Measurements from ENCODE around the gene DSCAM.

DSCAM gene

GRCh38 chr21:40152476-40152875 is 694.5 kb downstream of the DSCAM start:
- in situ Hi-C loops (cut with MboI; ENCODE audit: low sequenced_read_pairs), result no loop called here

GRCh38 chr21:40151611-40152010 is 695.3 kb downstream of the DSCAM start:
- in situ Hi-C loops (cut with MboI; ENCODE audit: low sequenced_read_pairs), result no loop called here

GRCh38 chr21:40146216-40146837 is 700.6 kb downstream of the DSCAM start:
- in situ Hi-C loops (cut with MboI; ENCODE audit: low sequenced_read_pairs), result no loop called here

GRCh38 chr21:40143822-40144525 is 703.0 kb downstream of the DSCAM start:
- in situ Hi-C loops (cut with MboI; ENCODE audit: low sequenced_read_pairs), result no loop called here

- in situ Hi-C loops (cut with MboI; ENCODE audit: low sequenced_read_pairs), result no loop called here
These were observed 705.3 kb downstream of the DSCAM start for GRCh38 chr21:40141621-40142020.

GRCh38 chr21:40140675-40141074 is 706.3 kb downstream of the DSCAM start:
- in situ Hi-C loops (cut with MboI; ENCODE audit: low sequenced_read_pairs), result no loop called here

GRCh38 chr21:40139636-40140035 is 707.3 kb downstream of the DSCAM start:
- in situ Hi-C loops (cut with MboI; ENCODE audit: low sequenced_read_pairs), result no loop called here

GRCh38 chr21:40136571-40136970 is 710.4 kb downstream of the DSCAM start:
- in situ Hi-C loops (cut with MboI; ENCODE audit: low sequenced_read_pairs), result no loop called here

GRCh38 chr21:40134731-40135492 is 712.0 kb downstream of the DSCAM start:
- in situ Hi-C loops (cut with MboI; ENCODE audit: low sequenced_read_pairs), result no loop called here

- in situ Hi-C loops (cut with MboI; ENCODE audit: low sequenced_read_pairs), result no loop called here
These were observed 716.5 kb downstream of the DSCAM start for GRCh38 chr21:40130476-40130875.

GRCh38 chr21:40129809-40130208 is 717.1 kb downstream of the DSCAM start:
- in situ Hi-C loops (cut with MboI; ENCODE audit: low sequenced_read_pairs), result no loop called here

- in situ Hi-C loops (cut with MboI; ENCODE audit: low sequenced_read_pairs), result no loop called here
These were observed 718.1 kb downstream of the DSCAM start for GRCh38 chr21:40128891-40129290.

- in situ Hi-C loops (cut with MboI; ENCODE audit: low sequenced_read_pairs), result no loop called here
These were observed 725.9 kb downstream of the DSCAM start for GRCh38 chr21:40120940-40121575.

GRCh38 chr21:40118527-40118926 is 728.4 kb downstream of the DSCAM start:
- in situ Hi-C loops (cut with MboI; ENCODE audit: low sequenced_read_pairs), result no loop called here

- in situ Hi-C loops (cut with MboI; ENCODE audit: low sequenced_read_pairs), result no loop called here
These were observed 729.7 kb downstream of the DSCAM start for GRCh38 chr21:40117236-40117635.

GRCh38 chr21:40115775-40116174 is 731.2 kb downstream of the DSCAM start:
- in situ Hi-C loops (cut with MboI; ENCODE audit: low sequenced_read_pairs), result no loop called here

- in situ Hi-C loops (cut with MboI; ENCODE audit: low sequenced_read_pairs), result no loop called here
These were observed 744.3 kb downstream of the DSCAM start for GRCh38 chr21:40102682-40103081.

- in situ Hi-C loops (cut with MboI; ENCODE audit: low sequenced_read_pairs), result no loop called here
These were observed 747.1 kb downstream of the DSCAM start for GRCh38 chr21:40099809-40100208.

GRCh38 chr21:40095477-40095876 is 751.5 kb downstream of the DSCAM start:
- in situ Hi-C loops (cut with MboI; ENCODE audit: low sequenced_read_pairs), result no loop called here

- in situ Hi-C loops (cut with MboI; ENCODE audit: low sequenced_read_pairs), result no loop called here
These were observed 766.6 kb downstream of the DSCAM start for GRCh38 chr21:40080385-40080784.

GRCh38 chr21:40074710-40075109 is 772.2 kb downstream of the DSCAM start:
- in situ Hi-C loops (cut with MboI; ENCODE audit: low sequenced_read_pairs), result no loop called here

Measured in hTERT RPE-1 (cell line).